Measurements from ENCODE around the gene TAF7.

DNA sequence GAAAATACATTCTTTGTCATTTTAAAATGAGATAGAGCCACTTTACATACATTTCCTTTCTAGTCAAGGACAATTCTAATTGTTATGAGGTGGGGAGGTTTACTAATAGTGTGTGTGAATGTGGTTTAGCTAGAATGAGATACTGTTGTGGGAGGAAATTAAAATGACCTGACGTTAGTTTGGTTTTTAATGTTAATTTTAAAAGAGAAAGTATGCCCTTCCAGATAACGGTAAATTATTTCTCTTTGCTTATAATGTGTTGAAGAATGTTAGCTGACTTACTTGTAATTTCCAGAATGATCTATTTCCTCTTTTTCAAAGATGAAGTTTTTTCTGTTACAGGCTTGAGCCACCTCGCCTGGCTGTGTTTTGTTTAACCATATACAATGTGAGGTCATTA lies 1.7 kb upstream of the TAF7 start:
- TF ChIP-seq TAF1 (IDR thresholded peaks at IDR 0.05; ENCODE audit: borderline replicate concordance, low read depth, low read length) (no peak), POLR2A (IDR thresholded peaks at IDR 0.05; ENCODE audit: low read depth, low read length) (no peak), POLR2AphosphoS5 (IDR thresholded peaks at IDR 0.05; ENCODE audit: low read depth, low read length) (no peak)

Data from GM12892 (cell line).